Non-pigmented ciliary epithelial cell (primary cell): ENCODE results near the gene TENT4A.

Source experiments
- DNase-seq: peaks from one replicate; pipeline ENCODE4 v3.0.0-alpha.2; 2010; ENCODE audit warnings: low read depth

TENT4A gene

GRCh38 chr5:6805841-6806240, 92.6 kb downstream of the TENT4A start:
- DNase-seq: no peak
